NCI-H128 (cell line): ENCODE measurements around the gene ITFG1.
"Not testable (repeated sequence)": the region's sequence is repeated elsewhere in the genome, so short reads cannot be mapped to it uniquely, and the experiment has no call there.

Experiments
- DNase-seq: peaks from one replicate; lab custom pipeline; 2025; ENCODE audit not compliant: unreplicated experiment; lab: John Stamatoyannopoulos, UW

Gene ITFG1

DNA sequence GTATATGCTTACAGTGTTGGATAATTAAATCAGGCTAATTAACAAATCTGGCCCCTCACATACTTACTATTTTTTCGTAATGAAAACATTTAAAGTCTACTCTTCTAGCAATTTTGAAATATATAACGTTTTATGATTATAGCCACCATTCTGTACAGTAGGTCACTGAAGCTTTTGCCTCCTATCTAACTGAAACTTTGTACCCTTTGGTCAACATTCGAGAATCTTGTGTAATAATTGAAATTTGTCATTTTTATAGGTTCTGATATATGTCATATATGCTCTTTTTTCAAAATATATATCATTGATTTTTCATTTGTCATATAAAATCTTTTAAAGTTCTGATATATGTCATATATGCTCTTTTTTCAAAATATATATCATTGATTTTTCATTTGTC, 12.9 kb upstream of the ITFG1 start:
- DNase-seq, result no peak

DNA sequence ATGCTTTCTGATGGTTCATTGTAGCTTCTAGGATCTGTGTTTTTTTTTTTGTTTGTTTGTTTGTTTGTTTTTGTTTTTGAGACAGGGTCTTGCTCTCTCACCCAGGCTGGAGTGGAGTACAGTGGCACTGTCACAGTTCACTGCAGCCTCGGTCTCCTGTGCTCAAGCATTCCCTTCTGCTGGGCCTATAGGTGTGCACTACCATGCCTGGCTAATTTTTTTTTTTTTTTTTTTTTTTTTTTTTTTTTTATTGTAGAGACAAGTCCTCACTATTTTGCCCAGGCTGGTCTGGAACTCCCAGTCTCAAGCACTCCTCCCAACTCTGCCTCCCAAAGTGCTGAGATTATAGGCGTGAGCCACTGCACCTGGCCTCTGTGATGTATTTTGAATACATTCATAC, 12.1 kb upstream of the ITFG1 start:
- not testable (repeated sequence) for DNase-seq

DNA sequence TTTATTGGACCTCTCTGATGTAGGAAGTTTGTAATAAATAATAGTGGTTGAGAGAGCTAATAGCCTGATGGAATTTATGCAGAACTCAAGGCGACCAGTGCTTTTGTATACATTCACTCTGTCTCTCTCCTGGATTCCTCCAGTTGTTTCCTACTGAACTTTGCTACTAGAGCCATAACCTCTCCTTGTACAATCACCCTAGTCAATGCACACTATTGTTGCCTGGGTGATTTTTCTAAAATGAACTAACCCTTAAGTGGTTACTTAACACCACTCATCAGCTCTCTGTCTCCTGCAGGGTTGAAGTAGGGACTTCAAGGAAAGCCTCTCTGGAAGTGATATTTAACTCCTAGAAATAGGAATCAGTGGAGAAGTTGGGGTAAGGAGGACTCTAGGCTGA, 9.9 kb upstream of the ITFG1 start:
- DNase-seq, result no peak

DNA sequence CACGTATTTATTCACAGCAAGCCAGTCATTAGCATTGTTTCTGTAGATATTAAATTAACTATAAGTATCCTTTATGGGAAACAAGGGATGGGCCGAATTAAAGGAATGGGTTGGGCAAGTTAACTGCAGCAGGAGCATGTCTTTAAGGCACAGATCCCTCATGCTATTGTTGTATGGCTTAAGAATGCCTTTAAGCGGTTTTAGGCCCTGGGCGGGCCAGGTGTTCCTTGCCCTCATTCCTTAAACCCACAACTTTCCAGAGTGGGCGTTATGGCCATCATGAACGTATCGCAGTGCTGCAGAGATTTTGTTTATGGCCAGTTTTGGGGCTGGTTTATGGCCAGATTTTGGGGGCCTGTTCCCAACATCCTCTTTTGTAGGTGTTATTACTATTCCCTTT, 9.3 kb upstream of the ITFG1 start:
- DNase-seq, result no peak

DNA sequence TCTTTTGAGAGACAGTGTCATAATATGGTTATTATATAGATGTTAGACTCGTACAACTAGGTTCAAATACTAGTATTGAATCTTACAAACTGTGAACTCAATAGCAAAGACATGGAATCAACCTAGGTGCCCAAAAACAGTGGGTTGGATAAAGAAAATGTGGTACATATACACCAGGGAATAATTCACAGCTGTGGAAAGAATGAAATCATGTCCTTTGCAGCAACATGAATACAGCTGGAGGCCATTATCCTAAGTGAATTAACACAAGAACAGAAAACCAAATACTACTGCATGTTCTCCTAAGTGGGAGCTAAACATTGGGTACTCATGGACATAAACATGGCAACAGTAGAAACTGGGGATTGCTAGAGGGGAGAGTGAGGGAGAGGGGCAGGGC, 8.4 kb upstream of the ITFG1 start:
- no peak for DNase-seq

DNA sequence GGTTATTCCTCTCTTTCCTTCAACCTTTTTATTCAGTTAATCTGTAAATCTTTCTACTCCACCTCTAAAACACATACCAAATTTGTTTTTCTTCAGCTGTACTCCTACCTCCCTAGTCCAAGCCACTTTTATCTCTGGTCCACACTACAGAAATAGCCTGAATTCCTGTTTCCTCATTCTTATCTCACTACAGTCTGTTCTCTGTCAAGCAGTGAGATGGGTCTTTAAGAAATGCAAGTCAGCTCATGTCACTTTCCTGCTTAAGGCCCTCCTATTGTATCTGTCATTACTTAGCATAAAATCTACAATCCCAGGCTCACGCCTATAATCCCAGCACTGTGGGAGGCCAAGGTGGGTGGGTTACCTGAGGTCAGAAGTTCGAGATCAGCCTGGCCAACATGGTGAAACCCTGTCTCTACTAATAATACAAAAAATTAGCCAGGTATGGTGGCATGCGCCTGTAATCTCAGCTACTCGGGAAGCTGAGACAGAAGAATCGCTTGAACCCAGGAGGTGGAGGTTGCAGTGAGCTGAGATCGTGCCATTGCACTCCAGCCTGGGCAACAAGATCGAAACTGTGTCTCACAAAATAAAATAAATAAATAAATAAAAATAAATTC, 7.3 kb upstream of the ITFG1 start:
- DNase-seq, result not testable (repeated sequence)

DNA sequence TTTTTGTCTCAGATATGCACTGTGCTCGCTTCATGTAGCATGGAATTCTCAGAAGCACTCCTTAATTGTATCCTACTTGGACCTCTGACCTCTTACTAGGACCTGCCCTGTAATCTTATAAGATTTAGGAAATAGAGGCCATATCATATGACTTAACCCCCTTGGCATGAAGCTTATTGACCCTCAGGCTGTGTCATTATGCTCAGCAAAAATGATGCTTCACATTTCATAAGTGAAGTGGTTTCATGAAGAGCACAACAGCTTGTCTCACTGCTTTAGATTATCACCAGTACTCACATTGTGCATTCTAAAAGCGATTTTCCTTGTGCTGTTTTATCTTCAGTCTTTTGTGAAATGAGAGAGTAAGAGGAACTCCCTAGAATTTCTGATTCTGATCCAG, 6.6 kb upstream of the ITFG1 start:
- no peak for DNase-seq

DNA sequence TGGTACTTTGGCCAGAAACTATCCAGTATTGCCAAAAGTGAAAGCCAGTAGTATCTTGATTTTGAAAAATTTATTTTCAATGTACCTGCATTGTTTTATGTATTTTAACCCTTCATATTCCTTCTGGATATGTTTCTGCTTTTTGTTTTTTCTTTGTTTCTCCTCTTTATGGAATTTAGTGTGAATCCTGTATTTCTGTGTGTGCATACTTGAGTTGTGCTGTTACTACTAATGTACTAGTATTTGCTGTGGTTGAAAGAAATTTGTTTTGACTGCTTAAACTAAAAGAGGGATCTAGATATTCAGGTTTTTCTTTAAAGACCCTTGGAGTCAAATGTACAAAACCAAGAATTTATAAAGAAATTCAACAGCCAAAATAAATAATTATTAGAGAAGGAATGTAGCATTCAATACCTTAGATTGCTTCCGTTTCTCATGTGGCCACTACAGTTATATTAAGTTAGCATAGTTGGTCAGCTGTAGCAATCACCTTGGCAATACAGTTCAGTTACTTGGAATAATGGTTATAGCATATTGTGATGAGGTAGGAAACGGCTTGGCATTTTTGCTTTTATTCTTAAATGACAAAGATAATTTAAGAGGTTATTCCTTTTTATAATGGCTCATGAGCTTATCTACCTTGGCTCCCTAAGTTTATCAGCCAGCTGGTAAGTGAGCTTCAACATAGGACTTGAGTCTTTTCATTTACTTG, 5.2 kb upstream of the ITFG1 start:
- DNase-seq, result no peak

DNA sequence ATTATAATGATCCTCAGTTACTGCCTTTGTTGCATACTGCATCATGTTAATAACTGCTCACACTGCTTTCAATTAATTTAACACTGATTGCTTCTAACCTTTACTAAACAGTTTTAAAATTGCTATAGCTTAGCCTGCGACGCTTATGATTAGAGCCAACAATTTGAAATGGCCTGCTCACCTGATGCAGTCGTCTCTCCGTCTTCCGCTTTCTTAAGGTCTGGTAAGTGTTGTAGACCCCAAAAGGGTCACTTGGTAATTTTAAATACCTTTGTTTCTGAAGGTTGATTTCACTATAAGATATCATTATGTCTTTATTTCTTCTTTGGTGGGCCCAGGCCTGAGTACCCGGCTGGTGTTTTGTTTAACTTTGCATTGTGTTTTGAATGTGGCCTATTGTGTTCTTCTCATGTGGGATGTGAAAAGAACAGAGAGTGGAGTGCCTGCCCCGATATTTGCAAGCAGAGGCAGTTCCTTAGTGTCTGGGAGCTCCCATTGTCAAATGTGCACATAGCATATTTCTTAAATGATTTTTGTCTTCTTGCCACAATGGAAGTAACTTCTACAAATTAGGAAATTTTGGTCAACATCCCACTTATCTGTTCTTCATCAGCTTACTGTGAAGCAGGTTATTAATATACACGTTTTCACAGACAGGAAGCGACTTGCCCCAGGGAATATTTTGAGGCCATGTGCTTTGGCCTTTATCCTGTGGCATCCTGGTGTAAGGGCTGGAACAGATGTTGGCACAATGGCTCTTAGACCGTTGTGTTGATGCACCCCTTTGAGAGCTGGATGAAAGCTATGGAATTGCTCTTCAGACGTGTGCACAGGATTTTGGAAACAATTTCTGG, 3.1 kb upstream of the ITFG1 start:
- no peak for DNase-seq

DNA sequence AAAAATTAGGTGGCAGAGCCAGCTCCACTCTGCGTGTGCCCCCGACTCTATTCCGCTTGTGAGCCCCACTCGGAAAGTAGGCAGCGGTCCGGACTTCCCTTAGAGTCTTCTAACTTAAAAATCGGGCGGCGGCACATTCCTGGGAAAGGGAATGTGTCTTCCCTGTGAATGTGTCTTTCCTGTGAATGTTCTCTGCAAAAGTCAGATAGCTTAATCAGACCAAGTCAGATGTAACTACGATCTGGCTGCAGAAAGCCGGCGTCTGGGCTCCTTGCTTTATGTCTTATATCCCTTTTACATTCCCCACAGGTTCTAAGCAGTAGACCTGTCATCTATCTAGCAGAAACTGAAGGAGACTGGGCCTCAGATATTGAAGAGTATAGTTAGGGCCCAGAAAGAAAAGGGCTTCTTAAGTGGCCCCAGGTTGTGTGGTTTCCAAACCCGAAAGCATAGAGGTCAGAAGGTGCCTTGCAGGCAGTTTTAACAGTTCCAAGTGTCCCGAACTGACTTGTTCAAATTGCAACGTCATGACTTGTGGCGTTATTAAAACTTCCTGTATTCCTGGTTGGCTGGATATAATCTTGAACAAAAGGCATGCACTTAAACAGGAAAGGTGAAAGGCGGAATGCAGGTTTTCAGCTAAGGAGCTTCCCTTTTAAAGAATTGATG, 869 bp upstream of the ITFG1 start:
- no peak for DNase-seq

DNA sequence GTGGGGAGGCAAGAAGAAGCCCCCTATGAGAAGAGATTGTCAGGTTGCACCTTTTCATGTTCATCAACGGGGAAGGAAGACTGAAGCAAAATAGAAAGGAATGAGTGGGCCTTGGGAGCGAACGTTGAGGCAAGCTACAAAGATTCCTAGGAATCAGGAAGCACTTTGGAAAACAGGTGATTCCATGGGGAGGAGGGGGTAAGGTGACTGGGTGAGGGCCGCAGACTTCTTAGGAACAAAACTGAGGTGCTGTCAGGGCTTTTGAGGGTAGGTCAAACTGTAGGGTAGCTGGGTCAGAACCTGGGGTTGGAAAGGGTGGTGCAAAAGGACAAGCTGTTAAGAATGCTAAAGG, 528 bp downstream of the ITFG1 start:
- no peak for DNase-seq

DNA sequence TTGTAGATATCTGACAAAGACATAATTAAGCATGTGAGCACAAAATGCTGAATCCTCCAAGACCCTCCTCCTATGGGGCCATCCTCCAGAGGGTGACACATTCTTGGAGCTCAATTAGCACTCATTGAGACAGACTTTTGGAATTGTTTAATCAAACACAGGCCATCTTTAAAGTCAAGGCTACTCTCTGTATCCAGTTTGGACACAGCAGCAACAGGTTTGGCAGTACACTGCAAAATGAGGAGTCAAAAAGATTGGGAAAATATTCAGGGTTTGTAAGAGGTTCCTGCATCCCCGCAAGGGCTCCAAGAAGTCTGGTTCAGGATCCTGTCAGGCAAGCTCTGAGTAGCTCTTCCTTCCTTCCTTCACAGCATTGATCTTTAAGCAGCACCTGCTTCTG, 1.3 kb downstream of the ITFG1 start:
- no peak for DNase-seq

DNA sequence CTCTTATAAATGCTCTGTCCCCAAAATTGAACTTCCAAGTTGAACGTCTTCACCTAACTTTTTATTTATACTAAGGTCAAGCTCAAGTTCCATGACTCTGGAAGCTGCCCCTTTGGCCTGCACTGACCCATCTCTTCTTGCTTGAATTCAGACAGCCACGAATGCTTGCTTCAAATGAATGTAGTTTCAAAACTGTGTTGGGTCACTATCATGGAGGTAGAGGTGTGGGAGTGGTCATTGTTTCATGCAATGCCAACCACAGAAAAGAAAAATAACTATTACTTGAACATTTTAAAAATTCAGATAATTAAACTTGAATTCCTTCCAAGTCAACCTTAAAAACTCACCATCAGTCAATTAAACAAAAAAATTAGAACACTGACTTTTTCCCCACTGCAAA, 2.5 kb downstream of the ITFG1 start:
- no peak for DNase-seq

DNA sequence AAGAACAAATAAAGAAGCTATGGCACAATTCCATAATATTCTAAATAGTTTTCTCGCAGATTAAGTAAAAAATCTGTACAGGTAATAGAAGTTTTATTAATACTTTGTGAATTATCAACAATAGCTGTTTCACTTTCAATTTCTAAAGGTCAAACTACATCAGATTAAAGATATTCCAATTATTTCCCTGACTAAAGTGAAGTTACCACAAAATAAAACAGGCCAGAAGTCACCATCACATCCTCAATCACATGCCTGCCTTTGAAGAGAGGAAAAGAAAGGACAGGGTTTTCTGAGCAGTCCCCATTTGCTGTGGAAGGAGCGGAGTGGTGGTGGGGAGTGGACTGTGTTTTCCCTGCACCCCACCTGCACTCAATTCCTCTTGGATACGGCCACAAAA, 11.1 kb downstream of the ITFG1 start:
- no peak for DNase-seq

DNA sequence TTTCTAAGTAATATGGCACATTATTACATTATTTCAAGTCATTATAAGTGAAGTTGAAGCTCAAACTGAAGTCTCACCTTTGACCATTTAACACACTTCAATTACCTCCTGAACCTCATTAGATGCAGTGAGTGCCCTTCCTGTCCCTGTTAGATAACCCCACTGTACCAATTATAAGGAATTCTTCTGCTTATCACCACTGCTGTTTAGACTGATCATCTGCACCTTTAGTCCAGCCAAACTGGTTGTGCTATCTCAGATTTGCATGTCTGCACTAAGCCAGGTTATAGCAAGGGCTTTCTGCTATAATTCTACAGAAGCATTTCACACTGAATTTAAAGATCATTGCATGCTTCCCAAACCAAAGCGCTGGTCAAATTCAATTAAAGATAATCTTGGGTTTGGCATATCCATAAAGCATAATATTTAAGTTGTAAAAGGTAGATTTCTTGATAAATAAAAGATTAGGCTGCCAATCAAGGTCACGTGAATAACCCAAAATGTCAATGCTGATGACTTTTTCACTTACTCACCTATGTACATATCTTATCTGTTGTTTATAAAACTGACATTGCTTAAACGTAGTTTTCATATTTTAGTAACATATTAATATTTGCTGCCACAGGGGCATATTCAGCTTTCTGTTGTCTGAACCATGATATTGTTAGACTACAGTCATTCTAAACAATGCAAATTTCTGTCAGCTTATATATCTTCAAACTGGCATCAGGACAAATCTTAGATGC, 11.9 kb downstream of the ITFG1 start:
- DNase-seq, result no peak

DNA sequence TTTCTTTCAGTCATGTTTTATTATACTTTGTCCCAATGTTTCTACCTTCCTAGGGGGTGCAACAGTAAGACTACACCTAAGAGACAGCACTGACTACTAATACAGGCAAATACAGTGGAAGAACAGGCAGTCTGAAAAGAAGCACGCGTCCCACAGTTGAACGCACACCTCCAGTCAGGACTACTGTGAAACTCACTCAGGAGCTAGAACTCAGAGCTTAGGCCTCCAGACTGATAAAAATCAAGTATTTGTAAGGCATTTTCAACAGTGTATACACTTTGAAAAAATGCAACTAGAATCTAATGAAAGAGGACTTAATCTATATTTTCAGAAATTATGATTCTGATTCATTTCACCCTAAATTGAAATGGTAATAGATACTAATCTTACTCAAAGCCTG, 14.4 kb downstream of the ITFG1 start:
- DNase-seq, result no peak

DNA sequence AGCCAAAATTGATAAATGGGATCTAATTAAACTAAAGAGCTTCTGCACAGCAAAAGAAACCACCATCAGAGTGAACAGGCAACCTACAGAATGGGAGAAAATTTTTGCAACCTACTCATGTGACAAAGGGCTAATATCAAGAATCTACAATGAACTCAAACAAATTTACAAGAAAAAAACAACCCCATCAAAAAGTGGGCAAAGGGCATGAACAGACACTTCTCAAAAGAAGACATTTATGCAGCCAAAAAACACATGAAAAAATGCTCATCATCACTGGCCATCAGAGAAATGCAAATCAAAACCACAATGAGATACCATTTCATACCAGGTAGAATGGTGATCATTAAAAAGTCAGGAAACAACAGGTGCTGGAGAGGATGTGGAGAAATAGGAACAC, 18.0 kb downstream of the ITFG1 start:
- DNase-seq, result not testable (repeated sequence)

DNA sequence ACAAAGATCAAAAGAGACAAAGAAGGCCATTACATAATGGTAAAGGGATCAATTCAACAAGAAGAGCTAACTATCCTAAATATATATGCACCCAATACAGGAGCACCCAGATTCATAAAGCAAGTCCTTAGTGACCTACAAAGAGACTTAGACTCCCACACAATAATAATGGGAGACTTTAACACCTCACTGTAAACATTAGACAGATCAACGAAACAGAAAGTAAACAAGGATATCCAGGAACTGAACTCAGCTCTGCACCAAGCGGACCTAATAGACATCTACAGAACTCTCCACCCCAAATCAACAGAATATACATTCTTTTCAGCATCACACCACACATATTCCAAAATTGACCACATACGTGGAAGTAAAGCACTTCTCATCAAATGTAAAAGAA, 20.8 kb downstream of the ITFG1 start:
- not testable (repeated sequence) for DNase-seq

DNA sequence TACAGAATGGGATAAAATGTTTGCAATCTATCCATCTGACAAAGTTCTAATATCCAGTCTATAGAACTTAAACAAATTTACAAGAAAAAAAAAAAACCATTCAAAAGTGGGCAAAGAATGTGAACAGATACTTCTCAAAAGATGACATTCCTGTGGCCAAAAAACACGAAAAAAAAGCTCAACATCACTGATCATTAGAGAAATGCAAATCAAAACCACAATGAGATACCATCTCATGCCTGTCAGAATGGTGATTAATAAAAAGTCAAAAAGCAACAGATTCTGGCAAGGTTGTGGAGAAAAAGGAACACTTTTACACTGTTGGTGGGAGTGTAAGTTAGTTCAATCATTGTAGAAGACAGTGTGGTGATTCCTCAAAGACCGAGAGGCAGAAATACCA, 26.6 kb downstream of the ITFG1 start:
- DNase-seq, result not testable (repeated sequence)

DNA sequence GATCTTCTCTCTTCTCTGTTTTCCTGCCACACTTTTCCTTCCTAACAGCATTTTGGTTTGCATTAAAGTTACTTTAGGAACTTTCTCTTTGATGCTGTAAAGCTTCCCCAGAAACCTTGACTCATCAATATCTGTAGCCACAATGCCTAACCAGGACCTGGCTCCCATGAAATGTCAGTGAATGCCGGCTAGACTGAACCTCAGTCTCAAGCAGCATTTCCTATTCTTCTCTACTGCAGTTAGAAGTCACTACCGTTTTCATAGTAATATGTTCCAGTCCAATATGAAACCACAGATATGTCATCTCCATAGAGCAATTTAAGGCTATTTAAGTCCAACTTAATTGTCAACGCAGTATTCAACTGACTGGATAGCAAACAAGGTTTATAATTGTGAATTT, 28.9 kb downstream of the ITFG1 start:
- DNase-seq, result no peak

DNA sequence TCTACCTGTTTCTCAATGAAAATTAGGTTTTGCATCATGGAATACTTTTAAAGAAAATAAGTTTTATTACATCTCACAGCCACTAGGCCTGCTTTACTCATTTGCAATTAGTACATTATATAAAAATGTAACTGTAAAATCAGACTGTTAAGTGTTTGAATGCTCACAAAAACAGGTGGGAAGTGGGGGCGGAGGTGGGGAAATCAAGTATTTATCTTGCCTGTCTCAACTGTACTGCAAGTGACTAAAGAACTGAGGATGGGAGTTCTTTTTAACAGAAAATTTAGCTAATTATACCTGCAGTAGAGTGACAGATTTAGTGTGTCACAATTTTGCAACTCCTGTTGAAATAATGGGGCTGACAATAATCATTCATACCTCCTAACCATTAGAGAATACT, 34.1 kb downstream of the ITFG1 start:
- DNase-seq, result no peak
